GM12891 (cell line): ENCODE measurements around the gene CCBE1.

Source experiments
- DNase-seq: peaks from one replicate; pipeline ENCODE4 v3.0.0; 2011; ENCODE audit warnings: low spot score; ENCODE audit not compliant: insufficient read length
- FAIRE-seq: peaks from 2 replicates; lab custom pipeline; 2011; peaks lifted over from hg19 to GRCh38; lab: Jason Lieb, UNC
- PAX5 ChIP-seq: IDR thresholded peaks from 2 replicates; pipeline ENCODE4 v1.6.1; 2011; ENCODE audit warnings: low read length, moderate library complexity, mild to moderate bottlenecking; ENCODE audit not compliant: insufficient read depth, severe bottlenecking
- POLR2A ChIP-seq: IDR thresholded peaks from 2 replicates; pipeline ENCODE4 v1.6.1; 2011; ENCODE audit warnings: low read depth, low read length, control low read depth
- POLR2AphosphoS5 ChIP-seq: IDR thresholded peaks from 2 replicates; pipeline ENCODE4 v1.6.1; 2011; ENCODE audit warnings: low read depth, low read length, control low read depth
- POU2F2 ChIP-seq: IDR thresholded peaks from 2 replicates; pipeline ENCODE4 v1.6.1; 2011; ENCODE audit warnings: low read depth, mild to moderate bottlenecking, control low read depth, low read length, moderate library complexity
- SPI1 ChIP-seq: IDR thresholded peaks from 2 replicates; pipeline ENCODE4 v1.6.1; 2011; ENCODE audit warnings: low read depth, low read length, control low read depth
- TAF1 ChIP-seq: IDR thresholded peaks from 2 replicates; pipeline ENCODE4 v1.6.1; 2011; ENCODE audit warnings: low read depth, low read length, control low read depth

CCBE1 gene

DNA sequence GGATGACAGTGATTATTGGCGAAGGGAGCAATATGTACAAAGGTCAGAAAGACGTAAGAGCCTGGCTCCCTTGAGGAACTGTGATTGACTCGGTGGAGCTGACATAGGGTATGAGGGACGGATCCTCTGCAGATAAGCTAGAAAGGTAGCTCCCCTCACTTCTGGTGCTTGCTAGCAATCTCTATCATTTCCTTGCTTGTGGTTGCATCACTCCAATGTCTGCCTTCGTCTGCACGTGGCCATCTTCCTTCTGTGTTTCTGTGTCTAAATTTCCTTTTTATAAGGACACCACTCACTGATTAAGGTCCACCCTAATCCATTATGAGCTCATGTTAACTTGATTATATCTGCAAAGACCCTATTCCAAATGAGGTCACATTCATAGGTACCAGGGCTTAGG lies 315.3 kb downstream of the CCBE1 start:
- no peak for FAIRE-seq

More for the DNA sequence above, 315.3 kb downstream of the CCBE1 start:
- DNase-seq: no peak
- TF ChIP-seq SPI1 (no peak), POLR2A (no peak), POLR2AphosphoS5 (no peak), TAF1 (no peak), PAX5 (no peak), POU2F2 (no peak)
